Umbilical cord (tissue), 2 donors: ENCODE results near the gene CDK5RAP2. TPM values are rescaled to one million over a fixed set of nuclear protein-coding genes. Genes with fewer than 3 reads are reported as not detected.

Experiments
- DNase-seq: peaks from one replicate; pipeline ENCODE4 v3.0.0-alpha.2; 2015; ENCODE audit warnings: low spot score
- total RNA-seq: library from RNA; depleted of rRNA; stranded (reverse); fragments of >200 nt; gene quantifications from one replicate; pipeline ENCODE4 v1.2.3, GENCODE V29; 2014; ENCODE audit warnings: low replicate concordance; ENCODE audit not compliant: insufficient read depth

The CDK5RAP2 gene
- total RNA-seq, 1 donor from 2014 or later, result 88.8 TPM

GRCh38 chr9:120385606-120386389 is 194.2 kb downstream of the CDK5RAP2 start:
- no peak for DNase-seq

GRCh38 chr9:120384925-120385272 is 195.1 kb downstream of the CDK5RAP2 start:
- no peak for DNase-seq

- DNase-seq, result no peak
Measured at GRCh38 chr9:120383999-120384924, 195.7 kb downstream of the CDK5RAP2 start.

GRCh38 chr9:120383611-120383998 is 196.4 kb downstream of the CDK5RAP2 start:
- DNase-seq, result no peak

- DNase-seq, result no peak
Measured at GRCh38 chr9:120382453-120382852, 197.5 kb downstream of the CDK5RAP2 start.

- DNase-seq, result no peak
Measured at GRCh38 chr9:120381839-120382238, 198.1 kb downstream of the CDK5RAP2 start.

GRCh38 chr9:120379611-120380010 is 200.4 kb downstream of the CDK5RAP2 start:
- DNase-seq, result no peak

- DNase-seq, result no peak
Measured at GRCh38 chr9:120378680-120379079, 201.3 kb downstream of the CDK5RAP2 start.

- DNase-seq, result no peak
Measured at GRCh38 chr9:120377268-120378159, 202.5 kb downstream of the CDK5RAP2 start.

GRCh38 chr9:120376101-120376500 is 203.9 kb downstream of the CDK5RAP2 start:
- DNase-seq, result no peak

- no peak for DNase-seq
Measured at GRCh38 chr9:120375316-120375715, 204.7 kb downstream of the CDK5RAP2 start.

GRCh38 chr9:120374817-120375216 is 205.2 kb downstream of the CDK5RAP2 start:
- no peak for DNase-seq

GRCh38 chr9:120374239-120374638 is 205.7 kb downstream of the CDK5RAP2 start:
- DNase-seq, result no peak

- no peak for DNase-seq
Measured at GRCh38 chr9:120372040-120372439, 207.9 kb downstream of the CDK5RAP2 start.

- no peak for DNase-seq
Measured at GRCh38 chr9:120369608-120370220, 210.3 kb downstream of the CDK5RAP2 start.

GRCh38 chr9:120368799-120369198 is 211.2 kb downstream of the CDK5RAP2 start:
- no peak for DNase-seq

GRCh38 chr9:120366644-120367019 is 213.3 kb downstream of the CDK5RAP2 start:
- DNase-seq, result peak; percentile 73

- DNase-seq, result no peak
Measured at GRCh38 chr9:120365386-120365785, 214.6 kb downstream of the CDK5RAP2 start.

- DNase-seq, result no peak
Measured at GRCh38 chr9:120363697-120364096, 216.3 kb downstream of the CDK5RAP2 start.

GRCh38 chr9:120362446-120362845 is 217.5 kb downstream of the CDK5RAP2 start:
- no peak for DNase-seq

GRCh38 chr9:120361551-120361950 is 218.4 kb downstream of the CDK5RAP2 start:
- peak; percentile 80 for DNase-seq
